Measurements from ENCODE around the gene TENT5A.
"Not testable (repeated sequence)": the region's sequence is repeated elsewhere in the genome, so short reads cannot be mapped to it uniquely, and the experiment has no call there.

The TENT5A gene

GRCh38 chr6:81749707-81750106 is 2.8 kb downstream of the TENT5A start:
- DNase-seq = no peak

- no peak for DNase-seq
Observed at GRCh38 chr6:81748994-81749393, 3.5 kb downstream of the TENT5A start.

GRCh38 chr6:81747327-81747726 is 5.2 kb downstream of the TENT5A start:
- no peak for DNase-seq

GRCh38 chr6:81744131-81744530 is 8.3 kb downstream of the TENT5A start:
- DNase-seq = no peak

GRCh38 chr6:81743649-81744048 is 8.8 kb downstream of the TENT5A start:
- DNase-seq = no peak

GRCh38 chr6:81741689-81742088 is 10.8 kb downstream of the TENT5A start:
- no peak for DNase-seq

- DNase-seq = not testable (repeated sequence)
Observed at GRCh38 chr6:81740591-81740990, 11.9 kb downstream of the TENT5A start.

GRCh38 chr6:81739230-81740195 is 13.0 kb downstream of the TENT5A start:
- no peak for DNase-seq

GRCh38 chr6:81736428-81736827 is 16.1 kb downstream of the TENT5A start:
- no peak for DNase-seq

- no peak for DNase-seq
Observed at GRCh38 chr6:81735756-81736380, 16.6 kb downstream of the TENT5A start.

- no peak for DNase-seq
Observed at GRCh38 chr6:81734500-81735150, 17.9 kb downstream of the TENT5A start.

- no peak for DNase-seq
Observed at GRCh38 chr6:81734081-81734480, 18.4 kb downstream of the TENT5A start.

GRCh38 chr6:81731814-81732213 is 20.7 kb downstream of the TENT5A start:
- DNase-seq = no peak

GRCh38 chr6:81727876-81728517 is 24.5 kb downstream of the TENT5A start:
- peak in 1 of 2 experiments; percentile 30 for DNase-seq

- no peak for DNase-seq
Observed at GRCh38 chr6:81725127-81725526, 27.4 kb downstream of the TENT5A start.

GRCh38 chr6:81722506-81723223 is 29.8 kb downstream of the TENT5A start:
- DNase-seq = no peak

- DNase-seq = no peak
Observed at GRCh38 chr6:81720427-81720826, 32.1 kb downstream of the TENT5A start.

GRCh38 chr6:81718126-81718525 is 34.4 kb downstream of the TENT5A start:
- DNase-seq = no peak

- DNase-seq = no peak
Observed at GRCh38 chr6:81714684-81715083, 37.8 kb downstream of the TENT5A start.

- DNase-seq = no peak
Observed at GRCh38 chr6:81713205-81713604, 39.3 kb downstream of the TENT5A start.

GRCh38 chr6:81708113-81708699 is 44.3 kb downstream of the TENT5A start:
- no peak for DNase-seq

- no peak for DNase-seq
Observed at GRCh38 chr6:81704700-81705099, 47.8 kb downstream of the TENT5A start.
